ENCODE results near the gene LZTS3.

- TF ChIP-seq CTCF (IDR thresholded peaks at IDR 0.05) (no peak), POLR2A (IDR thresholded peaks at IDR 0.05) (no peak)
Observed at GRCh38 chr20:3130051-3130600, 43.2 kb downstream of the LZTS3 start.

All from adrenal gland (tissue), 5 donors.